HepG2 (cell line): ENCODE data around the gene MN1. TPM values are rescaled to one million over a fixed set of nuclear protein-coding genes. Genes with fewer than 3 reads are reported as not detected.

ENCODE experiments used
- ATAC-seq: fragments of 200-7000 bp; cut with Tn5 transposase; 3 replicates; pipeline ENCODE4 v1.9.1; 2020; ENCODE audit warnings: mild to moderate bottlenecking, moderate library complexity
- BruUV-seq: library from RNA; stranded (reverse); fragments of 400-500 nt; replicated peaks from 2 replicates; lab custom pipeline; 2021; lab: Mats Ljungman, UMichigan
- CTCF ChIA-PET: fragments of 300-600 bp; formaldehyde crosslinking; extraction: SDS; loops from one replicate; lab custom pipeline; 2021; ENCODE audit warnings: low total read pairs, inconsistent platforms, low intra/inter-chr PET ratio; lab: Yijun Ruan, JAX
- POLR2A ChIA-PET: fragments of 350-600 bp; sonication (Branson Sonifier 250); formaldehyde crosslinking; loops from one replicate; lab custom pipeline; 2020; ENCODE audit warnings: antibody characterized with exemption, inconsistent platforms; lab: Yijun Ruan, JAX
- DNase-seq: peaks from one replicate; pipeline ENCODE4 v3.0.0-alpha.2; 2015; ENCODE audit warnings: low spot score
- FAIRE-seq: peaks from 3 replicates; lab custom pipeline; 2011; peaks lifted over from hg19 to GRCh38; lab: Jason Lieb, UNC
- H2AFZ ChIP-seq: one replicate; pipeline ENCODE4 v1.6.1; 2011; ENCODE audit warnings: low read length, inconsistent platforms
- H3K27ac ChIP-seq: fragments of 300-600 bp; 3 replicates; pipeline ENCODE4 v1.8.0; 2011; ENCODE audit warnings: mixed run types, mild to moderate bottlenecking, mixed read lengths, low read length, inconsistent platforms; ENCODE audit not compliant: insufficient read depth; ENCODE audit errors: extremely low read length
- H3K27me3 ChIP-seq, 2 experiments: fragments of 200-600 bp in 1 of 2; 2 replicates in 1 of 2; 3 replicates in 1 of 2; pipeline versions ENCODE4 v1.6.0 to v1.8.0; 2011; ENCODE audit warnings: low read length in 2 of 2, mild to moderate bottlenecking in 2 of 2, moderate library complexity in 2 of 2, inconsistent platforms in 1 of 2; ENCODE audit not compliant: insufficient read depth in 2 of 2, control insufficient read depth in 1 of 2
- H3K36me3 ChIP-seq, 2 experiments: fragments of 200-600 bp in 1 of 2; replicated peaks in 1 of 2; 2 replicates in 1 of 2; 3 replicates in 1 of 2; pipeline versions ENCODE4 v1.5.1 to v1.8.0; 2011; ENCODE audit warnings: low read length in 2 of 2, inconsistent platforms in 1 of 2; ENCODE audit not compliant: insufficient read depth in 2 of 2, control insufficient read depth in 1 of 2
- H3K4me1 ChIP-seq: 2 replicates; pipeline ENCODE4 v1.5.1; 2012; ENCODE audit warnings: low read length, inconsistent platforms; ENCODE audit not compliant: insufficient read depth
- H3K4me2 ChIP-seq: 2 replicates; pipeline ENCODE4 v1.6.0; 2011; ENCODE audit warnings: low read depth, low read length, inconsistent platforms
- H3K4me3 ChIP-seq, 3 experiments: fragments of 200-600 bp in 1 of 3; sonication (generic), shearing (Covaris generic) in 1 of 3; replicated peaks in 1 of 3; 2 replicates each; pipeline ENCODE4 v1.5.1; 2011 to 2016; ENCODE audit warnings: low read length in 3 of 3, inconsistent platforms in 2 of 3, low read depth in 2 of 3, mild to moderate bottlenecking in 2 of 3, control low read depth in 1 of 3, mixed read lengths in 1 of 3; ENCODE audit not compliant: insufficient read depth in 1 of 3
- H3K79me2 ChIP-seq: one replicate; pipeline ENCODE4 v1.6.1; 2011; ENCODE audit warnings: low read length, inconsistent platforms; ENCODE audit not compliant: insufficient read depth
- H3K9ac ChIP-seq: 2 replicates; pipeline ENCODE4 v1.6.0; 2011; ENCODE audit warnings: mild to moderate bottlenecking, low read depth, low read length, inconsistent platforms; ENCODE audit not compliant: insufficient read depth
- H3K9me3 ChIP-seq: 2 replicates; pipeline ENCODE4 v1.5.1; 2012; ENCODE audit warnings: mild to moderate bottlenecking, low read length
- H4K20me1 ChIP-seq: 2 replicates; pipeline ENCODE4 v1.6.0; 2011; ENCODE audit warnings: inconsistent platforms, mild to moderate bottlenecking, low read length, moderate library complexity; ENCODE audit not compliant: insufficient read depth
- ARID5B ChIP-seq: IDR thresholded peaks from 2 replicates; pipeline ENCODE4 v1.4.0; 2020; ENCODE audit warnings: mild to moderate bottlenecking, missing genetic modification reagents
- HDAC6 ChIP-seq: fragments of 200-600 bp; sonication (generic); IDR thresholded peaks from 2 replicates; pipeline ENCODE4 v1.7.0; 2017; ENCODE audit warnings: mild to moderate bottlenecking, antibody characterized with exemption, low read length, low read depth
- MTERF4 ChIP-seq: sonication (generic); formaldehyde crosslinking; IDR thresholded peaks from 2 replicates; pipeline ENCODE4 v1.8.0; 2023; ENCODE audit warnings: mild to moderate bottlenecking, missing genetic modification reagents
- RBM39 ChIP-seq: fragments of 200-400 bp; formaldehyde crosslinking; IDR thresholded peaks from one replicate; pipeline ENCODE4 v1.6.1; 2018; ENCODE audit warnings: antibody characterized with exemption, mild to moderate bottlenecking, low read depth, low read length; ENCODE audit not compliant: poor library complexity, severe bottlenecking
- ZNF160 ChIP-seq: sonication (generic); formaldehyde crosslinking; IDR thresholded peaks from 2 replicates; pipeline ENCODE4 v1.8.0; 2022; ENCODE audit warnings: mild to moderate bottlenecking, inconsistent platforms, missing genetic modification reagents
- ZNF274 ChIP-seq: sonication (generic); formaldehyde crosslinking; IDR thresholded peaks from 2 replicates; pipeline ENCODE4 v1.5.1; 2020; ENCODE audit warnings: mild to moderate bottlenecking, missing genetic modification reagents
- ZNF33A ChIP-seq: sonication (generic); formaldehyde crosslinking; IDR thresholded peaks from 2 replicates; pipeline ENCODE4 v1.5.1; 2020; ENCODE audit warnings: missing genetic modification reagents, mild to moderate bottlenecking, moderate library complexity, borderline replicate concordance
- ZNF460 ChIP-seq: sonication (generic); formaldehyde crosslinking; IDR thresholded peaks from 2 replicates; pipeline ENCODE4 v1.5.1; 2020; ENCODE audit warnings: missing genetic modification reagents, mild to moderate bottlenecking, borderline replicate concordance
- ZNF510 ChIP-seq: sonication (generic); formaldehyde crosslinking; IDR thresholded peaks from 2 replicates; pipeline ENCODE4 v1.4.0; 2020; ENCODE audit warnings: low read depth, mild to moderate bottlenecking, missing genetic modification reagents
- ZNF75D ChIP-seq: sonication (generic); formaldehyde crosslinking; IDR thresholded peaks from 2 replicates; pipeline ENCODE4 v1.8.1; 2023; ENCODE audit warnings: missing genetic modification reagents, mild to moderate bottlenecking, borderline replicate concordance
- ZNF776 ChIP-seq: sonication (generic); formaldehyde crosslinking; IDR thresholded peaks from 2 replicates; pipeline ENCODE4 v1.4.0; 2020; ENCODE audit warnings: mild to moderate bottlenecking, missing genetic modification reagents
- WGBS: methylation state at CpG from one replicate; pipeline ENCODE4 v1.1.6; 2017; ENCODE audit warnings: low lambda C conversion rate; 5-methylcytosine and 5-hydroxymethylcytosine counted together
- in situ Hi-C: cut with HindIII; loops from 2 replicates; pipeline ENCODE4 v1.10.0; 2017; ENCODE audit warnings: low pct_unique_long_range_greater_than_20kb; ENCODE audit not compliant: extremely low pct_ligation_motif_present
- intact Hi-C: fragments of 100-400 bp; cut with micrococcal nuclease; formaldehyde crosslinking; loops from one replicate; pipeline ENCODE4 v1.10.0; 2022; ENCODE audit not compliant: unreplicated experiment
- polyA plus RNA-seq, 8 experiments: library from polyadenylated mRNA; depleted of rRNA in 3 of 8; stranded (reverse) in 7 of 8; unstranded in 1 of 8; fragments of >200 nt; fragmentation: Illumina TruSeq in 4 of 8; extraction: Trizol in 4 of 8; gene quantifications; 2 replicates each; pipeline versions ENCODE4 v1.2.1 to v1.2.3, GENCODE V29; 2011 to 2016; ENCODE audit warnings: low read depth in 4 of 8, missing spikeins in 1 of 8, mixed read lengths in 1 of 8; ENCODE audit not compliant: insufficient read depth in 1 of 8
- total RNA-seq, 5 experiments: library from RNA; depleted of rRNA; stranded (reverse); fragments of >200 nt; fragmentation: Illumina TruSeq; extraction: Trizol; gene quantifications; 2 replicates each; pipeline ENCODE4 v1.2.3, GENCODE V29; 2016; ENCODE audit warnings: low read depth in 1 of 5

Gene MN1
- total and polyA plus RNA-seq, 2 of the 13 experiments (the other 11 are each of a cell fraction or from before 2014, with no cell fraction given), result 0.01 TPM; not detected in 1

- no peak for TF ChIP-seq ARID5B (CRISPR knock-in tag)
- no peak for TF ChIP-seq ZNF274 (CRISPR knock-in tag)
- no peak for TF ChIP-seq ZNF776 (CRISPR knock-in tag)
- TF ChIP-seq ZNF160 (CRISPR knock-in tag), result no peak
- no peak for TF ChIP-seq RBM39
- TF ChIP-seq ZNF460 (CRISPR knock-in tag), result no peak
- TF ChIP-seq ZNF510, result no peak
- no peak for TF ChIP-seq MTERF4 (CRISPR knock-in tag)
- TF ChIP-seq ZNF75D (CRISPR knock-in tag), result no peak
- TF ChIP-seq, all 625 proteins: peak for 0
These were observed 75.2 kb downstream of the MN1 start (continued) for GRCh38 chr22:27726331-27726685.

GRCh38 chr22:27725661-27726060 lies 75.9 kb downstream of the MN1 start:
- POLR2A ChIA-PET, result no interaction called here
- H3K4me3 ChIP-seq, result no peak overlapping the region
- no peak for TF ChIP-seq HDAC6
- no peak for TF ChIP-seq ZNF33A (CRISPR knock-in tag)
- TF ChIP-seq, all 625 proteins: peak for 0
- Histone ChIP-seq H3K4me2 (no peak overlapping the region), H3K27me3 (no peaks in the 10 kb centered on the region; a peak in 1 of 5 replicates), H3K9ac (no peak overlapping the region), H3K36me3 (no peaks in the 10 kb centered on the region), H3K79me2 (no peaks in the 10 kb centered on the region), H3K27ac (no peak overlapping the region), H4K20me1 (no peaks in the 10 kb centered on the region), H2AFZ (no peak overlapping the region), H3K9me3 (no peaks in the 10 kb centered on the region), H3K4me1 (no peaks in the 10 kb centered on the region)
- ATAC-seq (no peak), DNase-seq (no peak), FAIRE-seq (no peak)
- in situ Hi-C loops, result no loop called here
- CTCF ChIA-PET, result no interaction called here
- BruUV-seq, result no TSS peak
- intact Hi-C loops, result no loop called here
- 28% methylated on average over 5 of the region's 5 CpGs for WGBS
